GM18520 (cell line): Measurements from ENCODE around the gene NOD2.

ENCODE experiments used
- ATAC-seq: cut with Tn5 transposase; IDR thresholded peaks from one replicate; pipeline ENCODE4 v1.9.1; 2021; ENCODE audit not compliant: unreplicated experiment

NOD2 gene

GRCh38 chr16:50692999-50693781 is at the start of gene NOD2:
Gene NOD2, plus strand, starts transcription at chr16:50693606. Its CDS starts 5,890 bp downstream, at chr16:50699496.
- no peak for ATAC-seq

DNA sequence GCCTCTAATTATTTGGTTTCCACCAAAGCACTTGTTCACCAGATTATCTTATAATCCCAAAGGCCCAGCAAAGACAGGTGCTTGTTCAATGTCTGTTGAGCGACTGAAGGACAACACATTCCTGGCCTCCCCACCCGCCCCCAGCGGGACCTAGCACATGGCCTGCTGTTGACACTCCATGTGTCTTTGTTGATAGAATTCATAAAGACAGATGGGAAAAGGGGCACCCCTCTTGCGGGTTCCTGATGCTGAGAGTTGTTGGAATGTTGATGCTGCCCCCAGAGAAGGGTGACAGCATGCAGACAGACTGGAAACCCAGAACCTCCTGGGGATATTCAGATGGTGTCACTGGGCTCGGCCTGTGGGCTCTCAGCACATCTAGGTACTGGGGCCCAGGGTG is 49.2 kb upstream of the NOD2 start:
- ATAC-seq = no peak

GRCh38 chr16:50644729-50645128 is 48.7 kb upstream of the NOD2 start:
- no peak for ATAC-seq

- ATAC-seq = no peak
Observed at GRCh38 chr16:50645563-50646220, 47.7 kb upstream of the NOD2 start.

DNA sequence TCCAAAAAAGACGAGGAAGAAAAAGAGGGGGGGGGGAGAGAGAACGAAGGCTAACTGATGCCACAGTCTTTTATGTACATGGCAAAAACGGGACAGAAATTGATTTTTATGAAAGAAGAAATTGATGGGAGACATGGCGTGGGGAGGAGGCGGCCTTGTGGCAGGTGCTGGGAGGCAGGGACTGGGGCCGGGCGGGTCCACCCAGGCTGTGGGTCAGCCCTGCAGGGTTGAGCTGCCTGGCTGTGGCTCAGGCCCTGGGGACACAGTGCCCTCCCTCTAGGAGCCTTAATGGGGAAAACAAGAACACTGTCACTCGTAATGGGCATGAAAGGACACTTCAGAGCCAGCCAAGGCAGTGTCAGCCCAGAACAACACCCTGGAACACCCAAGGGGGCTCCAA is 47.1 kb upstream of the NOD2 start:
- ATAC-seq = no peak

DNA sequence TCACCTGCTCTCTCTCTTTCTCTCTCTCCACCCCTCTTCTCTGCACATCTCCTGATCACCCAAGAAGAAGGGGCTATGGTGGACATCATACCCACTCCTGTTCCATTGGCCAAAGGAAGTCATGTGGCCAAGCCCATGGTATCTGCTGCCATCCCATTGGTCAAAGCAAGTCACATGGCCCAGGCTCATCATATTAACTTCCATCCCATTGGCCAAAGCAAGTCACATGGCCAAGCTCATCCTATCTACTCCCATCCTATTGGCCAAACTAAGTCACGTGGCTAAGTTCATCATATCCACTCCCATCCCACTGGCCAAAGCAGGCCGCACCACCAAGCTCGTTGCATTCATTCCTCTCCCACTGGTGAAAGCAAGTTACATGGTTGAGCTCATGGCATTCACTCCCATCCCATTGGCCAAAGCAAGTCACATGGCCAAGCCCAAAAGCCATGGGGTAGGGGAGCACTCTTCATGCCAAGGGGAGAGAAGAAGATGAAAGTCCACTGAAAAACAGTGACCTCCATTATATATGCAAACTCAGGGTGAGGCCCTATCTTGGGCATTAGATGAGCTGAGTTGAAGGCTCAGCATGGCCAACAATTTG is 41.5 kb upstream of the NOD2 start:
- ATAC-seq = no peak

DNA sequence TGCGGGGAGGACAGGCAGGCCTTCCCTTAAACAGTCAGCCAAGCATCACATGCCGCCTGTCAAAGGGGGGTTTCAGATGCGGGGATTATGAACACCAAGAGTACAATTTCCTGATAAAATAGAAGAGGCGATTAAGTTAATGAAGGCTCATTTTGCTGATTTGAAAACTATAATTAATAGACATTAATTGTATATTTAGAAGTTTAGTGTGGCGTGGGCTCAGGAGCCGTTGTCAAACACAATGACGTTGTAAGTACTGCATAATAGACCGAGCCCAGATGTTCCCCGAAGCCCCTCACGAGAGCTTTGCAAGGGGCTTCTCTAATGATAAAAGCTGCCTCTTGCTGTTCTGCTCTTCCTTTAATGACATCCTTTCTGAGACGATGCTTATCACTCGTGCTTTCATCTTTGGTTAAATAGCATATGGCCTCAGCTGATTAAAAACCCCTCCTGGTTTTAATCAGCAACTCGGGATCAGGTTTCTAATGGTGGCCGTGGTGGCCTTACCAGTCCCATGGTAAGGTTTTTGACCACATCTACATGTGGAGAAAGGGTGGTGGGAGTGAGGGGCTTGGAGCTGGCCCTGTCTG is 40.5 kb upstream of the NOD2 start:
- no peak for ATAC-seq

DNA sequence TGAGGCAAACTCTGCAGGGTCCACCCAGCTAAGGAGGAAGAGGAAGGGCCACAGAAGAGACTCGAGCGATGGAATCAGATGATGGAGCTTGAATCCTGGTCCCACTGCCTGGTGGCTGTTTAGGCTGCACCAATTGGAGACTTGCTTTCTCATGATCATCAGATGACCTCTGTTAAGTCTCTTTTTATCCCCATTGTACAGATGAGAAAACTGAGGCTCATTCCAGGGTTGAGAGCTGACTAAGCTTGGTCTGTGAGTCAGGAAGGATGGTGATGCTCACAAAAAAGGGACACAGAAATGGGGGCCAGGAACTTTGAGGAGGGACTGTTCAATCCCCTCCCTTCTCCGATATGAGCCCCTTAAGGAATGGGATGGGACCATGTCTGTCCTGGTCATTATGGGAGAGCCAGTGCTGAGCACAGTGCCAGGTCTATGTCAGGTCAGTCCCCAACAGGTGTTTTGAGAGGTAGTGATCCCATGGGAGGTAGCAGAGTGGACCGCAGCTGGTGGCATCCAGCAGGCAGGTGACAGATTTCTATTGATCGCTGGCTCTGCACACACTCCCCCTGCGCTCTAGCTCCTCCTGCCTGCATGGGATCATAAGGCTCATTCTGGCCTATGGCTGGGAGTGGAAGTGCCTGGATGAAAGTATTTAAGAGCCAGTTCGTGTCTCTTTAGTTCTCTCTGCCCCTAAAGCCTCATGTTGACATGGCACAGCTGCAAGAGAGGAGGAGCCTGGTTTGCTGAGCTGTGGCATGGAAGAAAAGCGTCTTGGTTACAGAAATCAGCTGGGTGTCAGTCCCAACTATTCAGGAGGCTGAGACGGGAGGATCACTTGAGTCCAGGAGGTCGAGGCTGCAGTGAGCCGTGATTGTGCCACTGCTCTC is 39.5 kb upstream of the NOD2 start:
- ATAC-seq = no peak

GRCh38 chr16:50655558-50656055 is 37.8 kb upstream of the NOD2 start:
- no peak for ATAC-seq

DNA sequence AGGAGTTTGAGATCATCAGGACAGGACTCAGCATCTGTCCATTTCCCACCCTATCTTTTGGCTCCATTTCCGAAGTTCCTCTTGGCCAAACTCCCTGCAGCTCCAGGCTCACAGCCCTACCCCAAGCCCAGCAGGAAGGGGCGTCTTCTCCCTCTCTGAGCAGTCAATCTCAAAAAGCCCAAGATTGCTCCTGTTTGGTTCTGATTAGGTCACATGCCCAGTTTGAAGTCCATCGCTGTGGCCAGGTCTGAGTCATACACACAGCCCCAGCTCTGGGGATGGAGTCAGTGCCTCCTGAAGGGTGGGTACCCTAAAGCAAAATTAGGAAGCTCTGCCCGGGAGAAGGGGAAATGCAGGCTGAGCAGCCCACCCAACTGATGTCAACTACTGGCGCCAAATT is 36.2 kb upstream of the NOD2 start:
- no peak for ATAC-seq

DNA sequence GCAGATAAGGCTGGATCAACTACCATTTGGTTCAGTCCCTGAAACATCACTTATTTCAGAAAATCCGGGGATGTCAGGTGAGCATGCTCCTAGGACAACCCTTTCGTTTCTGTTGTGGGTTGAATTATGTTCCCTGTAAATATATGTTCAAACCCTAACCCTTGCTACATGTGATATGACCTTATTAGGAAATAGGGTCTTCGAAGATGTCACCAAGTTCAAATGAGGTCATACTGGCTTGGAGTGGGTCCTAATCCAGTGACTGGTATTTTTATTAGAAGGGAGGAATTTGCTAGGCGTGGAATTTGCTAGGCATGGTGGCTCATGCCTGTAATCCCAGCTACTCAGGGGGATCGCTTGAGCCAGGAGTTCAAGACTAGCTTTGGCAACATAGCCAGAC is 33.6 kb upstream of the NOD2 start:
- no peak for ATAC-seq

DNA sequence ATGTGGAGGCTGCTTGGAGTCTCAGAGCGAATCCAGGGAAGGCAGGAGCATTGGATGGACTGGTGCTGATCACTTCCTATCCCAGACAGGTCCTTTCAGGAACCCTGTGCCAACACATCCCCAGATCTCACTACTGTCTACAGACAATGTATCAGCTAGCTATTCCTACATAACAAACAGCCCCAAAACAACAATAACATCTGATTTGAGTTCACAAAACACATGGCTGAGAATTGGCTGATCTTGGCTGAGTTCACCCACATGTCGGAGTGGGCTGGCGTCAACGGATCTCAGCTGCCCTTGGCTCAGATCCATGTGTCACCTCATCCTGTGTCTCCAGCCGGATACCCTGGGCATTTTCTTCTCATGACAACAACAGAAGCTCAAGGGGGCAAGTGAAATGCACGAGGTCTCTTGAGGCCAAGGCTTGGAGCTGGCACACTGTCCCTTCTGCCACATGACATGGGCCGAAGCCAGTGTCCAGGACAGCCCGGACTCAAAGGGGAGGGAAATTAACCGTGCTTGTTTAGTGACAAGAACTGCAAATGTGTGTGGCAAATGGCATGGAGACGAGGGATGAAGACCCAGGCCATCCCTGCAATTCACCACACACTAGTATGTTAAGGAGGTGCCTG is 31.0 kb upstream of the NOD2 start:
- no peak for ATAC-seq

DNA sequence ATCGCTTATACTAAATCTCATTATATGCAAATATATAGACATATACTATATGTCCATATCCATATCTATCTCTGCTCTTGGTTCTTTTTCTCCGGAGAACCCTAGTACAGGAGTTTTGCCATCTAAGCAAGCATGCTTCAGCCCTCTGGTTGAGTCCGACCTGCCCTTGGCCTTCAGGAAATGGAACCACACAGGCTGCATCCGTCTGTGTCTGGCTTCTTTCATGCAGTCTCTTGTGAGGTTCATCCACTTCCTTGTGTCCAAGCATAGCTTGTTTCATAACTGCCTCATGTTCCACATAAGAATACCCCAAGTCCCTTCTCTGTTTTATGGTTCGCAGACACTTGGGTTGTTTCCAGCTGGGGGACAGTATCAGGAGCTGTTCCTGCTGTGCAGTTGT is 29.1 kb upstream of the NOD2 start:
- ATAC-seq = no peak

DNA sequence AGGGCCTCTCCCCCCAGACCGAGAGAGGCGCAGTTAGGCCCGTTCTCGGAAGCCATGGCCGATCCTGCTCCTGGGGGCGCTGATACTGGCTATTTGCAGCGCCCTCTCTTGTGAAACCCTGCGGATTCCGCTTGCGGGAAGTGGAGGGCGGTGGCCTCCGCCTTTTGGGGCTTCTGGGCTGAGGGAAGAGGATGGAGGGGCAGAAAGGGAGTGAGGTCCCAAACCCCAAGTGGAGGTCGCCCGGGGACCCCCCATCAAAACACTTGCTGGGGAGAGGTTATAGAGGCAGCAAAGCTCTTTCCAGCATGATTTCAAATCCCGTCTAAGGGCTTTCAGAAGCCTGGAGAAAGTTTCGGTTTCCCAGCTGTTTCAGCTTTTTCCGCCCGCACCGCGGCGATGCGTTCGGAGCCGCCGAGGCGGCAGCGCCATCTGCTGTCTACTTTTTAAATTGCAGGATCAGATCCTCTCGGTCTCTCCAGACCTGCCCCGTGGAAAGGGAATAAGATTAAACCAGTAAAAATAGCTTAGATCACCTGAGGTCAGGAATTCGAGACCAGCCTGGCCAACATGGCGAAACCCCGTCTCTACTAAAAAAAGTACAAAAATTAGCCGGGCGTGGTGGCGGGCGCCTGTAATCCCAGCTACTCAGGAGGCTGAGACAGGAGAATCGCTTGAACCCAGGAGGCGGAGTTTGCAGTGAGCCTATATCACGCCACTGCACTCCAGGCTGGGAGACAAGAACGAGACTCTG is 28.1 kb upstream of the NOD2 start:
- ATAC-seq = no peak

GRCh38 chr16:50666658-50667496 is 26.5 kb upstream of the NOD2 start:
- ATAC-seq = peak; percentile 70

DNA sequence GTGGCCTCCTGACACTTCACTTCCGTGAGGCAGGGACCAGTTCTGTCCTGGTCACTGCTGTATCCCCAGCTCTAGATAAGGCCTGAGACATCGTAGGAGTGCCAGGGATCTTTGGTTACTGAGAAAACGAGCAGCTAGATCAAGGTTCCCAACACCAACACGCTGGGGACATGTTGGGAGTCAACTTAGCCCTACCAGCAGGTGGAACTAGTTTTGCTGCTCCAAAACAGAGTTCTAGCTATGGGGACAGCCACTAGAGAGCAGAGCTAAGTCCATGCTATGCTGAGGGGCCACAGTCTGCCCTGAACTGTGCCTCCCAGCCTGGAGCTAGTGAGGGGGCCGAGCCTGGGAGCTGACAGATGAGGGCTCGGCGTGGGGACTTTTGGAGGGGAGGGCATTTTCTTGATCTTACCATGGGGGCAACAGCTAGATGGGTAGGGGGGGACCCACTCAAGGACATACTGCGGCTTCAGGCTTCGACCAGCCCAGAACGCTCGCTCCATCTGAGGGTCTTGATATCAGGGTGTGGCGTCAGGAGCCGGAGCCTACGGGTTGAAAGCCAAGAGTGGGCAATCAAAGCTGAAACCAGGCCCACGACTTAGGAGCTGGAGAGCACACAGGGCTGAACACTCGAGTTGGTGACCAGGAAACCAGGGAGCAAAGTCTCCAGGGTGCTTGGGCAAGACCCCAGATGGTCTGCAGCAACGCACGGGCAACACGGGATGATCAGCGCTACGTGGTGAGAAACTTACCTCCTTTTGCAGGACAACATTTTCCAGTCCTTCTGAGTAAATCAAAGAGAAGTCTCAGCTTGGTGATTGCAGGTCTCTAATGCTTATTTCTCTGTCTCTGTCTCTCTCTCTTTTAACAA is 25.7 kb upstream of the NOD2 start:
- no peak for ATAC-seq

GRCh38 chr16:50668368-50669008 is 24.9 kb upstream of the NOD2 start:
- ATAC-seq = no peak
